ENCODE measurements around the gene WDR45B.
"Not testable (repeated sequence)": the region's sequence is repeated elsewhere in the genome, so short reads cannot be mapped to it uniquely, and the experiment has no call there.

The WDR45B gene

GRCh38 chr17:82598256-82599119, 49.8 kb downstream of the WDR45B start:
- no peak for DNase-seq

- no peak for DNase-seq
Observed at GRCh38 chr17:82596837-82597672, 51.2 kb downstream of the WDR45B start.

- no peak for DNase-seq
Observed at GRCh38 chr17:82596296-82596695, 51.9 kb downstream of the WDR45B start.

GRCh38 chr17:82595893-82596292, 52.4 kb downstream of the WDR45B start:
- DNase-seq, result no peak

- no peak for DNase-seq
Observed at GRCh38 chr17:82594571-82594970, 53.7 kb downstream of the WDR45B start.

- no peak for DNase-seq
Observed at GRCh38 chr17:82593590-82594087, 54.6 kb downstream of the WDR45B start.

GRCh38 chr17:82592767-82593589, 55.3 kb downstream of the WDR45B start:
- DNase-seq, result peak; percentile 38 to 45

GRCh38 chr17:82592289-82592766, 55.9 kb downstream of the WDR45B start:
- no peak for DNase-seq

GRCh38 chr17:82590881-82591539, 57.2 kb downstream of the WDR45B start:
- DNase-seq, result no peak

- no peak for DNase-seq
Observed at GRCh38 chr17:82590216-82590615, 58.0 kb downstream of the WDR45B start.

- no peak for DNase-seq
Observed at GRCh38 chr17:82589851-82590180, 58.4 kb downstream of the WDR45B start.

GRCh38 chr17:82588266-82589175, 59.7 kb downstream of the WDR45B start:
- no peak for DNase-seq

GRCh38 chr17:82587234-82588086, 60.8 kb downstream of the WDR45B start:
- DNase-seq, result no peak

- DNase-seq, result no peak
Observed at GRCh38 chr17:82586576-82587233, 61.5 kb downstream of the WDR45B start.

- DNase-seq, result peak in 1 of 2 donors; percentile 47
Observed at GRCh38 chr17:82585935-82586575, 62.2 kb downstream of the WDR45B start.

- DNase-seq, result peak; percentile 29 to 60
Observed at GRCh38 chr17:82583720-82584234, 64.5 kb downstream of the WDR45B start.

- DNase-seq, result no peak
Observed at GRCh38 chr17:82582709-82583108, 65.5 kb downstream of the WDR45B start.

GRCh38 chr17:82582213-82582612, 66.0 kb downstream of the WDR45B start:
- no peak for DNase-seq

GRCh38 chr17:82579969-82580368, 68.3 kb downstream of the WDR45B start:
- not testable (repeated sequence) for DNase-seq
